HL-60 (cell line): Measurements from ENCODE around the gene FAM89B.

Experiments used
- DNase-seq, 2 experiments: peaks; one replicate each; pipeline ENCODE4 v3.0.0-alpha.2; 2010 to 2020; ENCODE audit warnings: low read depth in 1 of 2, low spot score in 1 of 2
- H3K27ac ChIP-seq: fragments of 250-450 bp; sonication (Bioruptor Pico); replicated peaks from 2 replicates; pipeline ENCODE4 v1.5.1; 2020; ENCODE audit warnings: mild to moderate bottlenecking, moderate library complexity
- H3K27me3 ChIP-seq: fragments of 250-450 bp; sonication (Bioruptor Pico); 2 replicates; pipeline ENCODE4 v1.5.1; 2021; ENCODE audit warnings: mild to moderate bottlenecking, moderate library complexity; ENCODE audit not compliant: insufficient read depth, poor library complexity, severe bottlenecking
- H3K4me3 ChIP-seq: replicated peaks from 2 replicates; pipeline ENCODE4 v1.5.1; 2011; ENCODE audit warnings: mild to moderate bottlenecking, control low read depth, low read length; ENCODE audit not compliant: insufficient read depth
- GABPA ChIP-seq: IDR thresholded peaks from 2 replicates; pipeline ENCODE4 v1.6.1; 2012; ENCODE audit warnings: low read depth
- POLR2AphosphoS5 ChIP-seq: IDR thresholded peaks from 2 replicates; pipeline ENCODE4 v1.6.1; 2012; ENCODE audit warnings: low read depth
- SPI1 ChIP-seq: IDR thresholded peaks from 2 replicates; pipeline ENCODE4 v1.6.1; 2012; ENCODE audit warnings: low read depth, mild to moderate bottlenecking, borderline replicate concordance
- TF ChIP-seq, protein P1 (sequence below): IDR thresholded peaks from one replicate; pipeline ENCODE4 v1.5.1; 2011; ENCODE audit warnings: low read length, control low read depth, inconsistent platforms; ENCODE audit not compliant: insufficient read depth
- TF ChIP-seq, protein P2 (sequence below): IDR thresholded peaks from 2 replicates; pipeline ENCODE4 v1.6.1; 2012; ENCODE audit warnings: low read depth; ENCODE audit not compliant: insufficient replicate concordance

FAM89B gene

DNA sequence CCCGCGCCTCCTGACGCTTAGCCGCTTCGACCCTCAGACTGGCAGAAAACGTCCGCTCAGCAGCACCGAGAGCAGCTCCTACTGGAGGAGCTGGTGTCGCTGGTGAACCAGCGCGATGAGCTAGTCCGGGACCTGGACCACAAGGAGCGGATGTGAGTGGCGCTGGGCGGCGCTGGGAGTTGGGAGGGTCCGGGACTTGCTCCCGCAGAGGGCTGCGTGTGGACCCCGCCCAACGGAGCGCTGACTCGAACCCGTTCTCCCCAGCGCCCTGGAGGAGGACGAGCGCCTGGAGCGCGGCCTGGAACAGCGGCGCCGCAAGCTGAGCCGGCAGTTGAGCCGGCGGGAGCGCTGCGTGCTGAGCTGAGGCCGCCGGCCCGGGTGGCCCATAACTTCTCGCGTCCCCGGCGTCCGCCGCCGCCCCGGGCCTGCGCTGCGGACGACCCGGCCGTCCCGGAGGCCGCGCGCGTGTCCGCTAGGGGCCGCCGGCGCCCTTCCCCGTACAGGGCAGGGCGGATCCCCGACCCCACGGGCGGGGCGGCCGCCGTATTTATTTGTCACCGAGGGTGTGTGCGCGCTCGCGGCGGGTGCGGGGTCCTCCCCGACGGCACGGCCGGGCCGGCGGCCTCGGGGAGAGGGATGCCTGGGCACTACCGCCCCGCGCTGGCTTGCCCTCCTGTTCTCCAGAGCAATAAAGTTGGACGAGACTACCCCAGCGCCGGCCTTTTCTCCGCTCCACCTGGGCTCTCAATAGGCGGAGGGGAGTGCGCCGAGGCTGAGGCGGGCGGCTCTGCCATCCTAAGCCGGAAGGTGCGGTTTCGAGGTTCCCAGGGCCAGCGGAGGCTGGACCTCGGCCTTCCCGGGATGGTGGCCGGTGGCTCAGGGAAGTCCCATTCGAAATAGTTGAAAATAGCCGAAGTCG, 19.9 kb downstream of the FAM89B start:
- Histone ChIP-seq H3K27me3 (no peaks in the 10 kb centered on the region), H3K27ac (no peak overlapping the region), H3K4me3 (no peak overlapping the region)
- TF ChIP-seq, protein P1, sequence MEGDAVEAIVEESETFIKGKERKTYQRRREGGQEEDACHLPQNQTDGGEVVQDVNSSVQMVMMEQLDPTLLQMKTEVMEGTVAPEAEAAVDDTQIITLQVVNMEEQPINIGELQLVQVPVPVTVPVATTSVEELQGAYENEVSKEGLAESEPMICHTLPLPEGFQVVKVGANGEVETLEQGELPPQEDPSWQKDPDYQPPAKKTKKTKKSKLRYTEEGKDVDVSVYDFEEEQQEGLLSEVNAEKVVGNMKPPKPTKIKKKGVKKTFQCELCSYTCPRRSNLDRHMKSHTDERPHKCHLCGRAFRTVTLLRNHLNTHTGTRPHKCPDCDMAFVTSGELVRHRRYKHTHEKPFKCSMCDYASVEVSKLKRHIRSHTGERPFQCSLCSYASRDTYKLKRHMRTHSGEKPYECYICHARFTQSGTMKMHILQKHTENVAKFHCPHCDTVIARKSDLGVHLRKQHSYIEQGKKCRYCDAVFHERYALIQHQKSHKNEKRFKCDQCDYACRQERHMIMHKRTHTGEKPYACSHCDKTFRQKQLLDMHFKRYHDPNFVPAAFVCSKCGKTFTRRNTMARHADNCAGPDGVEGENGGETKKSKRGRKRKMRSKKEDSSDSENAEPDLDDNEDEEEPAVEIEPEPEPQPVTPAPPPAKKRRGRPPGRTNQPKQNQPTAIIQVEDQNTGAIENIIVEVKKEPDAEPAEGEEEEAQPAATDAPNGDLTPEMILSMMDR, result no peak
- TF ChIP-seq, protein P2, sequence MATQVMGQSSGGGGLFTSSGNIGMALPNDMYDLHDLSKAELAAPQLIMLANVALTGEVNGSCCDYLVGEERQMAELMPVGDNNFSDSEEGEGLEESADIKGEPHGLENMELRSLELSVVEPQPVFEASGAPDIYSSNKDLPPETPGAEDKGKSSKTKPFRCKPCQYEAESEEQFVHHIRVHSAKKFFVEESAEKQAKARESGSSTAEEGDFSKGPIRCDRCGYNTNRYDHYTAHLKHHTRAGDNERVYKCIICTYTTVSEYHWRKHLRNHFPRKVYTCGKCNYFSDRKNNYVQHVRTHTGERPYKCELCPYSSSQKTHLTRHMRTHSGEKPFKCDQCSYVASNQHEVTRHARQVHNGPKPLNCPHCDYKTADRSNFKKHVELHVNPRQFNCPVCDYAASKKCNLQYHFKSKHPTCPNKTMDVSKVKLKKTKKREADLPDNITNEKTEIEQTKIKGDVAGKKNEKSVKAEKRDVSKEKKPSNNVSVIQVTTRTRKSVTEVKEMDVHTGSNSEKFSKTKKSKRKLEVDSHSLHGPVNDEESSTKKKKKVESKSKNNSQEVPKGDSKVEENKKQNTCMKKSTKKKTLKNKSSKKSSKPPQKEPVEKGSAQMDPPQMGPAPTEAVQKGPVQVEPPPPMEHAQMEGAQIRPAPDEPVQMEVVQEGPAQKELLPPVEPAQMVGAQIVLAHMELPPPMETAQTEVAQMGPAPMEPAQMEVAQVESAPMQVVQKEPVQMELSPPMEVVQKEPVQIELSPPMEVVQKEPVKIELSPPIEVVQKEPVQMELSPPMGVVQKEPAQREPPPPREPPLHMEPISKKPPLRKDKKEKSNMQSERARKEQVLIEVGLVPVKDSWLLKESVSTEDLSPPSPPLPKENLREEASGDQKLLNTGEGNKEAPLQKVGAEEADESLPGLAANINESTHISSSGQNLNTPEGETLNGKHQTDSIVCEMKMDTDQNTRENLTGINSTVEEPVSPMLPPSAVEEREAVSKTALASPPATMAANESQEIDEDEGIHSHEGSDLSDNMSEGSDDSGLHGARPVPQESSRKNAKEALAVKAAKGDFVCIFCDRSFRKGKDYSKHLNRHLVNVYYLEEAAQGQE, result no peak
- TF ChIP-seq GABPA (no peak), POLR2AphosphoS5 (no peak)
- no peak for DNase-seq

DNA sequence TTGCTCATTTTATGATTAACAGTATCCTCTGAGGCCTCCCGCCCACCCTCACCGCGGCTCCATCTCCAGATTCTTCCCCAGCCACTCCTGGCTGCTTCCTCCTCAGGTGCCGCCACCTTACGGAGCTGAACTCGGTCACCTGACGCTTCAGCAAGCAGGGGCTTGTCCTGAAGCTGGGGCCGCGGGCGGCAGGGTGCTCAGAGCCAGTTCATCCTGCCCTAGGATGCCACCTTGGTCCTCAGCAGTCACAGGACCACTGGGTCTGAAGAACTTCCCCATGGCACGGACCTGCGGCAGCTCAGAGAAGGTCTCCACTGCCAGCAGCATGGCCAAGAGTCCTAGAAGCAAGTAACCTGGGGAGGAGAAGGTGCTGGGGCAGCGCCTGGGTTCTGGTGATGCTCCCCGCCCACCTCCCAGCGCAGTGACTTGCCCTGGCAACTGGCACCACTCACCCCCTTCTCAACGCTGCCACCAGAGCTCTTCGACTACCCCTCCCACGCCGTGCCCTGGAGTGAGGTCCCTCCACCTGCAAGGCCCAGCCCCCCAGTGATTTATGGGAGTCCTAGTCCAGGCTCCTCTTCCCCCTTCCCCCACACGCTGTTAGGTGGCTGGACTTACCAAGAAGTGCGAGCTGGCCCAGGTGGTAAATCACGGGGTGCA, 20.6 kb downstream of the FAM89B start:
- no peak for DNase-seq
- Histone ChIP-seq H3K4me3 (no peak overlapping the region), H3K27ac (no peak overlapping the region), H3K27me3 (no peaks in the 10 kb centered on the region)
- TF ChIP-seq, protein P1, result no peak
- TF ChIP-seq, protein P2, result no peak
- no peak for TF ChIP-seq SPI1
- no peak for TF ChIP-seq GABPA
- TF ChIP-seq POLR2AphosphoS5, result no peak

DNA sequence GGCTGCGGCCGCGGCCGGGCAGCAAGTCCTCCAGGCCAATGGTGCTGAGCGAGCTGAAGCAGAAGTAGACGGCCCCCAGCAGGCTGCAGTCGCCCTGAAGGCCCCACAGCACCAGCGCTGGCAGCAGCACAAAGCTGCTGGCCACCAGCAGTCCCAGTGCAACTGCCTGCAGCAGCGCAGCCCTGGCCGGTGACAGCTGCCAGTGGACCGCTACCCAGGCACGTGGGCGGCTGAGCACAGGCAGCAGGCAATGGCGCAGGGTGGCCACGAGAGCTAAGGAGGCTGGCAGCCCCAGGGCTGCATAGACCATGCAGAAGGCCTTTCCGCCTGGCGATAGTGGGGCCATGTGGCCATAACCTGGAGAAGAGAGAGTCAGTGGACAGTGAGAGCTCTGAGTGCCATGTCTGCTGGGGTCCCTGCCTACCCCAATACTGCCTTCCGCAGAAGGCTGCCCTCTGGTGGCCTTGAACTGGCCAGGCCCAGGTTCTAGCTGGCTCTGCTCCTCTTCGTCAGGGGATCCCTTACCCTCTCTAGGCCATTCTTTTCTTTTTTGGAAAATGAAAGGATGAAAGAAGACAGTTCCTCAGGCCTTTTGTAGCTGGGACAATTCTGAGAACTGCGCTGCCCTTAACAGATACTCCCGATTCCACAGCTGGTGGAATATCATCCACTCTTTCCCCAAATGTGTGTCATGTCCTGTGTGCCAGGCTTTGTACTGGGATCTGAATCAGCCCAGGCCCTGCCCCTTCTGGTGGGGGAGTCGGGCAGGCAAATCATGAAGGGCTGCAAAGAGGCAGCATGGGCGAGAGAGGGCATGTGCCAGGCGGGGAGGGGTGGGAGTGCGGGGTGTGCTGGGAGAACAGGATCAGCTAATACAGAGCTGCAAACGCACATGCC, 21.4 kb downstream of the FAM89B start:
- no peak for TF ChIP-seq GABPA
- TF ChIP-seq, protein P2, result no peak
- 0 out of 2 replicates have a peak, but pooled peaks have one; percentile 29 for TF ChIP-seq POLR2AphosphoS5
- TF ChIP-seq SPI1, result no peak
- TF ChIP-seq, protein P1, result peak; percentile 69
- DNase-seq, result no peak
- Histone ChIP-seq H3K27me3 (no peaks in the 10 kb centered on the region), H3K4me3 (no peak overlapping the region), H3K27ac (no peak overlapping the region)
